HG03060 (cell line): Measurements from ENCODE around the gene ZNF609.
"Not testable (repeated sequence)": the region's sequence is repeated elsewhere in the genome, so short reads cannot be mapped to it uniquely, and the experiment has no call there.

ENCODE experiments used
- ATAC-seq: cut with Tn5 transposase; IDR thresholded peaks from one replicate; pipeline ENCODE4 v1.9.1; 2021; ENCODE audit warnings: low read depth, moderate number of reproducible peaks; ENCODE audit not compliant: unreplicated experiment

The ZNF609 gene

DNA sequence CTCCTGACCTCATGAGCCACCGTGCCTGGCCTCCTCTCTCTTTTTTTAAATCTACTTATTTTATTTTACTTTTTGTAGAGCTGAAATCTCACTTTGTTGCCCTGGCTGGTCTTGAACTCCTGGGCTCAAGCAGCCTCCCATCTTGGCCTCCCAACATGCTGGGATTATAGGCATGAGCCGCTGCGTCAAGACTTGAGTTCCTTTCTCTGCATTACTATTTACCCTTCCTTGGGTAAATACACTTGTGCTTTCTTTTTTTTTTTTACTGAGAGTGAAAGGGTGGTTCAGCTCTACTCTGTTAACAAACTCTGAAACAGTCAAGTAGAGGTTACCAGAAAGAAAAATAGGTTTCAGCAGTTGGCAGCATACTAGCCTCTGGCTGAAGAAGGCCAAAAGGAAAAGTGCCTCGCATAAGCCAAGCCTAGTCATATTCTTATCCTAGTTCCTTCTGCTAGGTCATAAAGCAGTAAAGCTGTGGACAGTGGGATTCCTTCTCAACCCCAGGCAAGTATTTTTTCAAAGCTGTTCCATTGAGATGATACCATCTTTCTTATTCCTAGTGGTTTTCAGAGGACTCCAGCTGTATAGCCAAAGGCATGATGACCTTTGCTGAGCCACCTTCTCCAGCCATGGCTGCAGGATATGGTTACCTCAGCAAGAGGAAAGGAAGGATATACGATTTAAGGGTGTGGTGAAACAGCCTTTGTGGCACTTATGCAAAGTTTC, 179.9 kb downstream of the ZNF609 start:
- ATAC-seq, result no peak

DNA sequence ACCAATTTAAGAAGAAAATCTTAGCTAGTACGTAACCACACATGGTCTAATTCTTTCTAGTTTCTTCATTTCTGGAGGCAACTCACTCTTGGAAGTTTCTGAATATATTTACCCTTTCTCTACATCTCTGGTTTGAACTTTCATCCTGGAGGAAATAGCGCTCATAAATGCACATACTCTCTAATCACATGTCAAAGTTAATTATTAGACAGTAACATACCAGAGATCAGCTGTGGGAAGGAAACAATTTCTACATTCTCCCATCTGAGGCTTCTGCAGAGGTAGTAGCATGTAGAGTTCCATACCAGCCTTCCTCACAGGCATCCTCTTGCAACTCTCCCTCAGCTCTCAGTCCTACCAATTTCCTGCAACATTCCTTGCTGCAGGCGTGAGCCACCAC, 182.5 kb downstream of the ZNF609 start:
- no peak for ATAC-seq

DNA sequence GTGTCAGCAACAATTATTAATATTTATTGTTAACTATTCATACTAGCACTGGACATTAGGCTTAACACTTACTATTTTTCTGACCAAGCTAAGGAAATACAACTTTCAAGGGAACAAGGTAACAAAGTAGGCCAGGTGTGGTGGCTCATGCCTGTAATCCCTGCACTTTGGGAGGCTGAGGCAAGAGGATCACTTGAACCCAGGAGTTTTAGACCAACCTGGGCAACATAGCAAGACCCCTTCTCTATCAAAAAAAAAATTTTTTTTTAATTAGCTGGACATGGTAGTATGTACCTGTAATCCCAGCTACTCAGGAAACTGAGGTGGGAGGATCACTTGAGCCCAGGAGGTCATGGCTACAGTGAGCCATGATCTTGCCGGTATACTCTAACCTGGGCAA, 183.3 kb downstream of the ZNF609 start:
- no peak for ATAC-seq

DNA sequence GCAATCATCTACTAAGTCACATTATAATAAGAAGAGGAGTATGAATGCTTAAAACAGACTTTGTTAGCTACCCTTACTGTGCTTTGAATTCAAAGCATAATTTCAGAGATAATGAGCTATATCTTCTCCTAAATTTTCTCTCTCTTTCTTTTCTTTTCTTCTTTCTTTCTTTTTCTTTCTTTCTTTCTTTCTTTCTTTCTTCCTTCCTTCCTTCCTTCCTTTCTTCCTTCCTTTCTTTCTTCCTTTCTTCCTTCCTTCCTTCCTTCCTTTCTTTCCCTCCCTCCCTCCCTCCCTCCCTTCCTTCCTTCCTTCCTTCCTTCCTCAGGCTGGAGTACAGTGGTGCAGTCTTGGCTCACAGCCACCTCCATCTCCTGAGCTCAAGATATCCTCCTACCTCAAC, 184.4 kb downstream of the ZNF609 start:
- ATAC-seq, result not testable (repeated sequence)

DNA sequence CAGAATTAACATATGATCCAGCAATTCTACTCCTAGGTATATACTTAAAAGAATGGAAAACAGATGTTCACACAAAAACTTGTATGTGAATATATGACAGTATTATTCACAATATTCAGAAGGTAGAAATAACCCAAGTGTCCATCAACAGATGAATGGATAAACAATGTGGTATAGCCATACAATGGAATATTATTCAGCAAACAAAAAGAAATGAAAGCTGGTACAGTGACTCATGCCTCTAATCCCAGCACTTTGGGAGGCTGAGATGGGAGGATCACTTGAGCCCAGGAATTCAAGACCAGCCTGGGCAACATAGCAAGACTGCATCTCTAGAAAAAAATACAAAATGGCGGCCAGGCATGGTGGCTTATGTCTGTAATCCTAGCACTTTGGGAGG, 185.6 kb downstream of the ZNF609 start:
- ATAC-seq, result no peak

DNA sequence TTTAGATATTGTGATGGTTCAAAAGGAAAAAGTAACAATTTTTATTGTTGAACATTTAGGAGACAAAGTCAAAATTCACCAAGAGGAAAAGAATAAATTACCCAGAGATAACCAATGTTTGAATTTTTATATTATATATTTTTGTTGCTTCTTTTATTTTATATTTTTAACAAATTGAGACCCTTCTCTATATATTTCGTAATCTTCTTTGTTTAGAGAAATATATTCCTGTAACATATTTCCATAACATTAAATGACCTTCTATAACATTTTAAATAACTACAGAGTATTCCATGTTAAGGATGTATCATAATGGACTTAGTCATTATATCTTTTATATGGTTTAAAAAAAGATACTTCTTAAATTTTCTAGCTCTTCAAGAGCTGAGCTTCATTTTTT, 187.0 kb downstream of the ZNF609 start:
- no peak for ATAC-seq

DNA sequence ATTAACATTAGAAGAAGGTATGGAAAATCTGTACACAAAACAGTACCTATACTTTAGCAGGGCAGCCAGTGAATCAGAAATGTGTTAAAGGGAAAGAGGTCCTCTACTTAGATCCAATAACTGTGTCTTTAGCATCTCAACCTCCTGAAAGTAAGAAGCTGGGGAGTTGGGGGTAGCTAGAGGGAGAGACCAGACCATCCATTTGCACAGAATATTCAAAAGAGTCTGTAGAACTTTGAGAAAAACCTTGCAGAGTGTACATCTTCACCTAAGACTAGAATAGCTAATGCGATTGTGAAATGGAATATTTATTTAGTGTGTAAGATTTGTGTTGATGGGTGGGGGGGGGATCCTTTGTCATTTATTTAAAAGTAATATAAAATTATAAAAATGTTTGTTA, 190.2 kb downstream of the ZNF609 start:
- no peak for ATAC-seq

DNA sequence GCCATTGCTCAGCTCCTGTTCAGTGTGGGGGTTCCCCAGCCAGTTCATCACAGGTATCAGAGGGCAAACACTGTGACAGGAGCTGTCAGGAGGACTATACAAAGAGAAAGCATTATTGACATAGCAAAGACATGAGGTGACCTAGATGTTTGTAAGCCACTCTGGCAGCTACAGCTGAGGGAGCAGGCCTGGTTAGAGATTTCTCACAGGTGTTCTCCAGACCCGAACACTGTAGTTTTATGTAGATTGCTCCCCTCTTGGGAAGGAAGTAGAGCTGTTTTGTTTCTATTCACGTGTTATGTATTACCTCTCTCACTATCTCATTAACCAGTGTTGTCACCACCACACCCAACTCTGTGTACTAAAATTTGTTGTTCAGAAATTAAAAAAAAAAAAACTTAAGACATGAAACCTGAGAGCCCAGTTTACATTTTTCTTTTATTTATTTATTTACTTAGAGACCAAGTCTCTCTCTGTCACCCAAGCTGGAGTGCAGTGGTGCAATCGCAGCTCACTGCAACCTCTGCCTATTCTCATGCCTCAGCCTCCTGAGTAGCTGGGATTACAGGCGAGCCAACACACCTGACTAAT, 191.3 kb downstream of the ZNF609 start:
- peak; percentile 66 for ATAC-seq

DNA sequence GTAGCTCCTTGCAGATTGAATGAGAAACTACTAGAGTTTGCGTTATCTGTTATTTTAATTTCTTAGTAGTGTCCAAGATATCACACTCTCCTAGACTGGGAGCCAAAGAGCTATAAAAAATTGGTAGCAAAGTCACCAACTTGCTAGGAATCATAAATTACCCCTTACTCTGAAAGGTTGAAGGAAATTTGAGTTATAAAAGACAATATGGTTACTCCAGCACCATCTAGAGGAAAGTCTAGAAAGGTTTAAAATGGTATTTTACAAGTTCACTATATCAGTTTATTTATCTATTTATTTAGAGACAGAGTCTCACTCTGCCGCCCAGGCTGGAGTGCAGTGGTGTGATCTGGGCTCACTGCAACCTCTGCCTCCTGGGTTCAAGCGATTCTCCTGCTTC, 193.4 kb downstream of the ZNF609 start:
- no peak for ATAC-seq

DNA sequence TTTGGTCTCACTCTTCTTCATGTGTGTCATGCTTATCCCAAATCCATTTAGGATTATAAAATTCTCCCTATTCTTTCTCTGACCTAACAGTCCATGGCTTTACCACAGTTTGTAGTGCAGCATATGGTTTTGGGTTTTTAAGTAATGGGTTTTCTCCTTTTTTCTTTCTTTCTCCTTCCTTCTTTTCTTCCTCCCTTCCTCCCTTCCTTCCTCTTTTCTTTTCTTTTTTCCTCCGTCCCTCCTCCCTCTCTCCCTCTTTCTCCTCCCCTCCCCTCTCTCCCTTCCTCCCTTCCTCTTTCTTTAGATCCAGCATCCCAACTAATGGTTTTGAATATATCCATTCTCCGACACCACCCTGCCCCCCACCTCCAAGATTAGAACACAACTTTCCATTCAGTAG, 196.1 kb downstream of the ZNF609 start:
- ATAC-seq, result no peak

DNA sequence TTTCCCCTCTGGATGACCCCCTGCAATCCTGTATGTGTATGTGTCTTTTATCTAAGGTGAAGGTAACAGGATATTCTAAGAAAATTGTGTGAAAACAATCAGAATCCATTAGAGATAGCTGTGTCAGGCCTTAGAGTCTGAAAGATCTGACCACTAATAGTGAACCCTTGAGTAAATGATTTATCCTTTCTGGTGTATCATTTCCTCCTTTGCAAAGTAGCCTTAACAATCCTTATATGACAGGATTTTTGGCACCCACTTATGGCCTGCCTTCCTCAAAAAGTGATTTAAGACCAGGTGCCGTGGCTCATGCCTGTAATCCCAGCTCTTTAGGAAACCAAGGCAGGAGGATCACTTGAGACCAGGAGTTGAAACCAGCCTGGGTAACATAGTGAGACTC, 204.8 kb downstream of the ZNF609 start:
- ATAC-seq, result no peak

DNA sequence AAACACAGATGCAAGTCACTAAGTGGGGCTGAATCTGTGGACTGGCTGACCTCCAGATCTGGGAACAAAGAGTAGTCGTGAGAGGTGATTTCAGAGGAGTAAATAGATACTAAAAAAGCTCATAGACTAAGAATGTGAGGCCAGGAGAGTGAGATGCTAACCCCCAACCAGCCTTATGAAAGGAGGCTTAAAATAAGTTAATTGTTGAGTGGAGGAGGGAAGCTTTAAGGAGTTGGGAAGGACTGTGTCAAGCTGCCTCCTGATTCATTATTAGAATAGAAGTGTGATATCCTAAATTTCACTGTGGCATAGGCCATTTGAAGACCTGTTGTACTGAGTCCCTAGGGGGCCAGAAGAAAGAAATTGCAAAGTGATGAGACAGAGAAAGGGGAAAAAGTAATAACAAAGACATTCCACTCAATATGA, 207.4 kb downstream of the ZNF609 start:
- ATAC-seq, result no peak

DNA sequence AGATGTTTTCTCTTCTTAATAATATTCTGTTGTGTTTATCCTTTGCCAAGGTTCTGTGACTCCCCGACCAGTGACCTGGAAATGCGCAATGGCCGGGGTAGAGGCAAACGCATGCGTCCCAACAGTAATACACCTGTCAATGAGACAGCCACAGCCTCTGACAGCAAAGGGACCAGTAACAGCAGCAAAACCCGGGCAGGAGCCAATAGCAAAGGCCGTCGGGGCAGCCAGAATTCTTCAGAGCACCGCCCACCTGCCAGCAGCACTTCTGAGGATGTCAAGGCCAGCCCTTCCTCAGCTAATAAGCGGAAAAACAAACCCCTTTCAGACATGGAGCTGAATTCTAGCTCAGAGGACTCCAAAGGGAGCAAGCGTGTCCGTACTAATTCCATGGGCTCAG, 213.5 kb downstream of the ZNF609 start:
- ATAC-seq, result no peak

DNA sequence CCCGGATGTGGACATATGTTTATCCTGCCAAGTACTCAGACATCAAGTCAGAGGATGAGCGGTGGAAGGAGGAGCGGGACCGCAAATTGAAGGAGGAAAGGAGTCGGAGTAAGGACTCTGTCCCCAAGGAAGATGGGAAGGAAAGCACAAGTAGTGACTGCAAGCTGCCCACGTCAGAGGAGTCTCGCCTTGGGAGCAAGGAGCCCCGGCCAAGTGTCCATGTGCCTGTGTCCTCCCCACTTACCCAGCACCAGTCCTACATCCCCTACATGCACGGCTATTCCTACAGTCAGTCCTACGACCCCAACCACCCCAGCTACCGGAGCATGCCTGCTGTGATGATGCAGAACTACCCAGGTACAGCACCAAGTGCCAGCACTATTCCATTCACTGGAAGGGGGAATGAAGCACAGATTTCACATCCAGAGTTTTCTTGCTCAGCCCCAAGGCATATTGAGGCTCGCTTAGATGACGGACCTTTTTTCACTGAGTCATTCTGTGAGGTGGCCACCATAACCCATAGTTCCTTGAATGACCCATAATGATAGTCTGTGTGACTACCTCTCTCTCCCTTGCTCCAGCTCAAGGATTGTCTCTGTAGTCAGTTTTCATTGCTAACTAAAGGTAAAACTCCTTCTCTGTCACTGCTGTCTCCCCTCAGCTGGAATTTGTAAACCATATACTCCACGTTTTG, 217.9 kb downstream of the ZNF609 start:
- no peak for ATAC-seq

DNA sequence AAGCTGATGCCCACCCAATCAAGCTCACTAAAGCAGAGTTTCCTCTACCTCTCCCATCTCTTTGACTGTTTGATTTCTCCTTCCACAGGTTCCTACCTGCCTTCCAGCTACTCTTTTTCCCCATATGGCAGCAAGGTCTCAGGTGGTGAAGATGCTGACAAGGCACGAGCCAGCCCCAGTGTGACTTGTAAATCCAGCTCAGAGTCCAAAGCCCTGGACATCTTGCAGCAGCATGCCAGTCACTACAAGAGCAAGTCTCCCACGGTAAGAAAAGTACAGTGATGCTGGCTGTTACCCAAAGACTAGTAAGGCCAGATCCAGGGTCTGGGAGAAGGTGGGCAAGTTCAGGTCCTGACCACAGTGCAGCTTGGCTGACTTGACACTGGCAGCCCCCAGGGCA, 219.7 kb downstream of the ZNF609 start:
- no peak for ATAC-seq

DNA sequence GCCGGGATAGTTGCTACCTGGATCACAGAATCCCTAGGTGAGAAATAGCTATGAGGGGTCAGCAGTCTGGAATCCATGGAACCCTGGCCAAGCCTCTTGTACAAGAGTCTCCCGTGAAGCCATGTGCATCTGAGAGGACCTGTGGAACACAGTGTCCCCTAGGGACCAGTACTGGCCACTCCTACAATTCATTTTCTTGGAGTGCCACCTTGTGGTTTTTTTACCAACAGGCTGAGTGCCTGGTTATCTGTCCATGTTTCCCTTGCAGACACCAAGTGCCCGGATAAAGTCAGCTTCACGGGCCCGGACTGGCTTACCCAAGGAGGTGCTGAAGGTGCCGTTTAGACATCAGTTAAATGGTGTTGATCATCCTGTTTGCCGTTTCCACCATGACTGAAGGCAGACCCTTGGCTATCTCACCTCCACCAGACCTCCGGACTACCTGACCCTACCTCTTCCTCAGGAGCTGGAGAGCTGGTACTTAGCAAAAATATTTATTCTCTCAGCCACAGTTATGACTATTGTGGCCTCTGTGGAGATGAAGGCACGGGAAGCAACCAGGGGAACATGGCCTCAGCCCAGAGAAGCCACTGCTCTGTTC, 221.1 kb downstream of the ZNF609 start:
- ATAC-seq, result no peak

DNA sequence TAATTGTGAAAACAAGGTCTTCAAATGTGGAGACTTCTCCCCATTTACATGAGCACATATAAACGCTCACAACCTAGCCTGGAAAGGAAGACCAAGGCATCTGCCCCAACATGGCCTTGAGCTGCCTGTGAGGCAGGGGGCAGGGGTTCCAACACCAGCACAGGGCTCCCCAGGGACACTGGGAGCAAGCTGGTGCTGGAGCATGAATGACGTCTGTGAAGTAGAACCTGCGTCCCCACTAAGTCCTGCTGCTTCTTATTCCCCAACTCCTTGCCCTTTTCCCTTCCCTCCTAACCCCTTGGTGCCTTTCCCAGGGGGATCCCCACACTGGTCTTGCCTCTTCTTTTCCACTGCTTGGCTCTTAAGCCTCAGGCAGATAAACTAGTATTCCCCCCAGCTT, 221.9 kb downstream of the ZNF609 start:
- no peak for ATAC-seq

DNA sequence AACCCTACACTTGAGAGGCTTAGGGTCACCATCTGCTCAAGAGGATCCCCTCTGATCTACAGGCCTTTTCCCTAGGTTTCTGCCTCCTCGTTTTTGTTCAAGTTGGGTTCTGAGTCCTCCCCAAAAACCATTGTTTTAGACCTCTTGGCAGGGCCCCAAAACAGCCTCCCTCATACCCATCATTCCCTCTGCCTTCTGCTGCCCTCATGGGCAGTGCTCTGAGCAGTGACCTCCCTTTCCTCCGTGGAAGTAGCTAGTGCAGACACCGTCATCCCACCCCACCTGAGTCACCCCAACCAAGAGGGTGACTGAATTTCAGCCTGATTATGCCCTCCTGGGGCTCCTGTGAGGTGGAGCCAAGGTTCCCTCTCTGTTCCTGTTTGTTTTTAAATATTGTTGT, 223.0 kb downstream of the ZNF609 start:
- ATAC-seq, result no peak

DNA sequence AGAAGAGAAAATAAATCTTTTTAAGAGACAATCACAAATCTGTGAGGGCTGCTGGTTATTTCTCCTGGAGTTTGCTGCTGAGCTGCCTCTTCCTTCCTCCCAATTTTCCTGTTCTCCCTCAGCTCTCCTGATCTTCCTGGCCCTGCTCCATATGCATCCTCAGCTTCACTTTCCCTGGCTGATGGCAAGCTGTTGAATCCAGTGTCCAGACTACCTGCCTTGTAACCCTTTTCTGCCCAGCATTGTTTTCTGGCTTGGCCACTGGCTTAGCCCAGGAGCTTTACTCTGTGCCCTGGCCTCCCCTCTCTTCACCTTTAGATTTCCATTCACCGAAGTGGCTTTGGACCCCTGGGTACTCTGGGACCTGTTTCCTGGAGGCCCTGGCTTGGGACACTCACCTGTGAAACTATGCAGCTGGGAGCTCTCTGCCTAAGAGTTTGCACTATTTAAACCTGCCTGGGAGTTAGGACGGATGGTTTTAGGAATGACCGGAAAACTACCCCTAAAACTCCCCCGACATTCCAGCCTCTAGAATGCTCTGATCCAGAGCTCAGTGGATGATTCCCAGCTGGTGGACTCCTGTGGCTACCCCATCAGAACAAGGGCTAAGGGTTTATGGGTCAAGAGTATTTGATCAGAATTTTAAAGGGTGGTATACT, 225.0 kb downstream of the ZNF609 start:
- ATAC-seq, result no peak

DNA sequence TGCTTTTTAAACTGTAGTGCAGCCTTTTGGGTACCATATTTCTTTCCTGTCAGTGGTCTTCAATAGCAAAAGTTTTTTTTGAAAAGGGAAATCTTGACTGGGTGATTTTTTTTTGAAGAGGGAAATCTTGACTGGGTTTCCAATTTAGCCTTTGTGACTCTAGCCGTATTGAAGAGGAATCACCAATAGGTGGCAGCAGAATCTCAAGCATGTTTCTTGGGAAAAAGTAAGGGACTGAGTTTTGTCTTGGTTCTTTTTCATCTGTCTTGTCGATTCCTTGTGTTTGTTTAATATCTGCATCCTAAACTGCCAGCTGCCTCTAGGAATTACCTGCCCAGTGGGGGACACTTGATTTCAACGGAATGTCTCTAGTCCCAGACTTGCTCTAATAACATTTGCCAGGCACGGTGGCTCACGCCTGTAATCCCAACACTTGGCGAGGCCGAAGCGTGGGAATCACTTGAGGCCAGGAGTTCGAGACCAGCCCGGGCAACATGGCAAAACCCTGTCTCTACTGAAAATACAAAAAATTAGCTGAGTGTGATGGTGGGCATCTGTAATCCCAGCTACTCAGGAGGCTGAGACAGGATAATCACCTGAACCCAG, 225.9 kb downstream of the ZNF609 start:
- no peak for ATAC-seq

DNA sequence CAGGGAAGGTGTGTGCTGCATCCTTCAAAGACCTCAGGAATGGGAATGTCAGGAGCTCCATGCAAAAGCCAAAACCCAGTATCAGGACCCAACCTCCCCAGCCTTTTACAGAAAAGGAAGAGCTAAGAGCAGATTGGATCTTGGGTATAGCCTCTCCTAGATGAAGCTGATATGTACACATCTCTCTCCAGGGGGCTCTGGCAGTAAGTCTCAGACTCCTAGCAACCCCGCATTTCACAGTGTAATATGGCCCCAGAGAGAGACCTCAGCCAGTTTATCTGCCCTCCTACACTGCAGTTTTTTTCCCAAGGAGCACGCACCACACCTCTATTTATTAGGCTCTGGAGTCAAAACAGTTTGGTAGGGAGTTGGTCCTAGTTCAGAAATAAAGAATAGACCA, 226.8 kb downstream of the ZNF609 start:
- ATAC-seq, result no peak
